Endothelial cell of umbilical vein (primary cell): Measurements from ENCODE around the gene RAMP2.

Source experiments
- CTCF ChIP-seq, 2 donors: IDR thresholded peaks; 1 replicate in 1 of 2; 2 replicates in 1 of 2; pipeline ENCODE4 v1.5.1; 2011; ENCODE audit warnings: low read length in 2 of 2, mild to moderate bottlenecking in 2 of 2, moderate library complexity in 2 of 2, control low read depth in 1 of 2, inconsistent platforms in 1 of 2, low read depth in 1 of 2; ENCODE audit not compliant: insufficient read depth in 1 of 2; ENCODE audit errors: extremely low read depth in 1 of 2
- EZH2 ChIP-seq: IDR thresholded peaks from 2 replicates; pipeline ENCODE4 v1.6.1; 2012; ENCODE audit warnings: borderline replicate concordance, low read depth, mild to moderate bottlenecking, moderate library complexity, low read length, inconsistent platforms; ENCODE audit not compliant: severe bottlenecking
- JUN ChIP-seq: IDR thresholded peaks from 2 replicates; pipeline ENCODE4 v1.6.1; 2011; ENCODE audit warnings: borderline replicate concordance, low read depth; ENCODE audit not compliant: insufficient read length, insufficient read depth
- MAX ChIP-seq: IDR thresholded peaks from 2 replicates; pipeline ENCODE4 v1.6.1; 2011; ENCODE audit not compliant: insufficient read depth, insufficient read length
- POLR2A ChIP-seq: IDR thresholded peaks from 2 replicates; pipeline ENCODE4 v1.6.1; 2012; ENCODE audit warnings: low read depth, mild to moderate bottlenecking, control low read depth, low read length
- POLR2AphosphoS5 ChIP-seq: IDR thresholded peaks from 2 replicates; pipeline ENCODE4 v1.6.1; 2012; ENCODE audit warnings: low read depth, mild to moderate bottlenecking, control low read depth, low read length, moderate library complexity; ENCODE audit not compliant: insufficient read depth

GRCh38 chr17:42761638-42762037, 611 bp downstream of the RAMP2 start:
- TF ChIP-seq CTCF (IDR thresholded peaks at IDR 0.05; ENCODE audit: extremely low read depth in 1 of 2, insufficient read depth in 1 of 2, low read depth in 1 of 2, low read length in 2 of 2) = no peak
- no peak for TF ChIP-seq EZH2
- TF ChIP-seq POLR2A = no peak
- no peak for TF ChIP-seq MAX
- TF ChIP-seq JUN = no peak
- TF ChIP-seq POLR2AphosphoS5 = no peak
